Body of pancreas (tissue), 4 donors: ENCODE data around the gene SOCS3. TPM values are rescaled to one million over a fixed set of nuclear protein-coding genes. Genes with fewer than 3 reads are reported as not detected.

Experiments
- ATAC-seq: fragments of 150-250 bp; one replicate; pipeline ENCODE4 v1.9.1; 2016
- DNase-seq, 4 donors: peaks; one replicate each; pipeline ENCODE4 v3.0.0-alpha.2; 2019
- H3K27ac ChIP-seq, 4 donors: fragments of 200-600 bp; sonication (generic); 1 replicate in 3 of 4; 2 replicates in 1 of 4; pipeline versions ENCODE4 v1.5.1 to v1.6.1; 2016 to 2019; ENCODE audit warnings: mild to moderate bottlenecking in 1 of 4, mixed read lengths in 1 of 4, moderate library complexity in 1 of 4
- H3K27me3 ChIP-seq, 2 donors: fragments of 200-600 bp; sonication (generic); one replicate each; pipeline ENCODE4 v1.6.0; 2016; ENCODE audit warnings: mild to moderate bottlenecking in 1 of 2
- H3K36me3 ChIP-seq, 2 donors: fragments of 200-600 bp; sonication (generic); replicated peaks in 1 of 2; 2 replicates each; pipeline ENCODE4 v1.5.1; 2016; ENCODE audit warnings: low read depth in 2 of 2; ENCODE audit not compliant: insufficient read depth in 1 of 2
- H3K4me1 ChIP-seq: fragments of 200-600 bp; sonication (generic); one replicate; pipeline ENCODE4 v1.6.0; 2016
- H3K4me3 ChIP-seq, 2 donors: fragments of 200-600 bp; sonication (generic); 1 replicate in 1 of 2; 2 replicates in 1 of 2; pipeline ENCODE4 v1.5.1; 2016 to 2019
- H3K9me3 ChIP-seq, 3 donors: fragments of 200-600 bp; sonication (generic); 1 replicate in 2 of 3; 2 replicates in 1 of 3; pipeline ENCODE4 v1.5.1; 2016
- CTCF ChIP-seq, 7 experiments: fragments of 450-650 bp in 4 of 7; fragments of 200-600 bp in 3 of 7; sonication (generic) in 3 of 7; IDR thresholded peaks; one replicate each; pipeline ENCODE4 v1.5.1; 2016 to 2019; ENCODE audit warnings: antibody characterized with exemption in 7 of 7
- POLR2A ChIP-seq, 3 donors: fragments of 450-650 bp; IDR thresholded peaks; one replicate each; pipeline ENCODE4 v1.6.1; 2016; ENCODE audit warnings: antibody characterized with exemption in 3 of 3, mild to moderate bottlenecking in 2 of 3
- WGBS, 2 donors: methylation state at CpG; one replicate each; pipeline ENCODE4 v1.1.5; 2017; 5-methylcytosine and 5-hydroxymethylcytosine counted together
- intact Hi-C: fragments of 100-400 bp; cut with DNase I; formaldehyde crosslinking; loops from one replicate; pipeline ENCODE4 v1.15.1; 2023
- total RNA-seq, 2 donors: library from RNA; depleted of rRNA; stranded (reverse); fragments of >200 nt; gene quantifications; one replicate each; pipeline ENCODE4 v1.1.0, GENCODE V29; 2016

Gene SOCS3
- total RNA-seq, 2 donors from 2014 or later = 21.0 to 63.9 TPM

- intact Hi-C loops = no loop called here
- ATAC-seq (no peak), DNase-seq (no peak)
- Histone ChIP-seq H3K4me1 (peaks cover 44% of the 10 kb centered on the region), H3K4me3 (no peak overlapping the region), H3K27me3 (no peaks in the 10 kb centered on the region), H3K9me3 (no peaks in the 10 kb centered on the region), H3K27ac (no peak overlapping the region), H3K36me3 (no peaks in the 10 kb centered on the region)
- 70 to 88% methylated on average over 6 to 7 of the region's 8 CpGs for WGBS, 2 donors
- TF ChIP-seq CTCF (IDR thresholded peaks at IDR 0.05) = no peak
- TF ChIP-seq POLR2A (IDR thresholded peaks at IDR 0.05) = no peak
Measured at GRCh38 chr17:78318843-78319242, 41.0 kb downstream of the SOCS3 start.

- H3K36me3 ChIP-seq = no peaks in the 10 kb centered on the region
- 50 to 76% methylated on average over 2 to 8 of the region's 8 CpGs for WGBS, 2 donors
- H3K27ac ChIP-seq = no peak overlapping the region
- H3K4me1 ChIP-seq = peaks cover 48% of the 10 kb centered on the region
- intact Hi-C loops = no loop called here
- no peak overlapping the region for H3K4me3 ChIP-seq
- H3K9me3 ChIP-seq = no peaks in the 10 kb centered on the region
- no peak for TF ChIP-seq POLR2A (IDR thresholded peaks at IDR 0.05)
- TF ChIP-seq CTCF (IDR thresholded peaks at IDR 0.05) = no peak
- DNase-seq = no peak
- no peak for ATAC-seq
- no peaks in the 10 kb centered on the region for H3K27me3 ChIP-seq
Measured at GRCh38 chr17:78318407-78318806, 41.5 kb downstream of the SOCS3 start.

GRCh38 chr17:78317794-78318400, 42.0 kb downstream of the SOCS3 start:
- Histone ChIP-seq H3K4me3 (no peak overlapping the region), H3K4me1 (peaks cover 48% of the 10 kb centered on the region), H3K27ac (peak overlapping the region in 2 of 4 donors; percentile 6 to 12), H3K27me3 (no peaks in the 10 kb centered on the region), H3K9me3 (no peaks in the 10 kb centered on the region), H3K36me3 (no peaks in the 10 kb centered on the region)
- TF ChIP-seq CTCF (IDR thresholded peaks at IDR 0.05) = no peak
- TF ChIP-seq POLR2A (IDR thresholded peaks at IDR 0.05) = no peak
- intact Hi-C loops = no loop called here
- WGBS, 2 donors = 75 to 78% methylated on average over 10 of the region's 10 CpGs
- DNase-seq = no peak
- no peak for ATAC-seq

- Histone ChIP-seq H3K4me1 (peaks cover 48% of the 10 kb centered on the region), H3K9me3 (no peaks in the 10 kb centered on the region), H3K4me3 (no peak overlapping the region), H3K27ac (peak overlapping the region; percentile 51 to 84 (median 67)), H3K36me3 (no peaks in the 10 kb centered on the region), H3K27me3 (no peaks in the 10 kb centered on the region)
- WGBS, 2 donors = 36 to 50% methylated on average over 20 of the region's 20 CpGs
- TF ChIP-seq POLR2A (IDR thresholded peaks at IDR 0.05) (no peak), CTCF (IDR thresholded peaks at IDR 0.05) (no peak)
- DNase-seq = peak in 3 of 4 donors; percentile 58 to 75 (median 60)
- ATAC-seq = no peak
- intact Hi-C loops = no loop called here
Measured at GRCh38 chr17:78316867-78317789, 42.7 kb downstream of the SOCS3 start.
